Bone marrow (tissue), 2 donors: ENCODE measurements around the gene PAN2.
A peak's percentile ranks its signal among the peaks of the same experiment; 100 is the strongest.
"Not testable (repeated sequence)": the region's sequence is repeated elsewhere in the genome, so short reads cannot be mapped to it uniquely, and the experiment has no call there.

Experiments
- DNase-seq, 2 donors: peaks; one replicate each; lab custom pipeline; 2025; lab: John Stamatoyannopoulos, UW

Gene PAN2

GRCh38 chr12:56304872-56305590 is 28.8 kb downstream of the PAN2 start:
- DNase-seq: no peak

GRCh38 chr12:56304276-56304675 is 29.5 kb downstream of the PAN2 start:
- DNase-seq: no peak

- no peak for DNase-seq
Measured at GRCh38 chr12:56300644-56301464, 32.9 kb downstream of the PAN2 start.

GRCh38 chr12:56299853-56300643 is 33.8 kb downstream of the PAN2 start, which contains the start of gene CS:
CS (minus strand) TSS chr12:56300330; CDS start chr12:56300201, 129 bp downstream.
- peak; percentile 83 to 98 for DNase-seq

- no peak for DNase-seq
Measured at GRCh38 chr12:56299308-56299852, 34.4 kb downstream of the PAN2 start.

- DNase-seq: no peak
Measured at GRCh38 chr12:56298828-56299227, 35.0 kb downstream of the PAN2 start.

GRCh38 chr12:56297400-56297799 is 36.4 kb downstream of the PAN2 start:
- no peak for DNase-seq

GRCh38 chr12:56296295-56296694 is 37.5 kb downstream of the PAN2 start:
- DNase-seq: no peak

- no peak for DNase-seq
Measured at GRCh38 chr12:56293795-56294194, 40.0 kb downstream of the PAN2 start.

GRCh38 chr12:56288705-56289387 is 45.0 kb downstream of the PAN2 start:
- DNase-seq: no peak

- no peak for DNase-seq
Measured at GRCh38 chr12:56286044-56286830, 47.6 kb downstream of the PAN2 start.

- DNase-seq: not testable (repeated sequence)
Measured at GRCh38 chr12:56284263-56284662, 49.5 kb downstream of the PAN2 start.

GRCh38 chr12:56282579-56282978 is 51.2 kb downstream of the PAN2 start:
- DNase-seq: no peak

GRCh38 chr12:56282030-56282429 is 51.8 kb downstream of the PAN2 start:
- no peak for DNase-seq

- DNase-seq: no peak
Measured at GRCh38 chr12:56280849-56281248, 53.0 kb downstream of the PAN2 start.

GRCh38 chr12:56278905-56279304 is 54.9 kb downstream of the PAN2 start:
- DNase-seq: no peak

- no peak for DNase-seq
Measured at GRCh38 chr12:56274299-56274698, 59.5 kb downstream of the PAN2 start.

GRCh38 chr12:56272468-56272867 is 61.3 kb downstream of the PAN2 start:
- DNase-seq: not testable (repeated sequence)

- peak in 1 of 2 donors; percentile 24 for DNase-seq
Measured at GRCh38 chr12:56271031-56271430, 62.8 kb downstream of the PAN2 start.

- no peak for DNase-seq
Measured at GRCh38 chr12:56267443-56268071, 66.2 kb downstream of the PAN2 start.
